ENCODE results near the gene TPK1.
"Not testable (repeated sequence)": the region's sequence is repeated elsewhere in the genome, so short reads cannot be mapped to it uniquely, and the experiment has no call there.

The TPK1 gene

GRCh38 chr7:144606261-144606660 lies 229.6 kb downstream of the TPK1 start:
- DNase-seq = no peak

- DNase-seq = no peak
These were observed 238.9 kb downstream of the TPK1 start for GRCh38 chr7:144596953-144597352.

GRCh38 chr7:144594580-144594979 lies 241.3 kb downstream of the TPK1 start:
- no peak for DNase-seq

GRCh38 chr7:144588559-144589051 lies 247.2 kb downstream of the TPK1 start:
- no peak for DNase-seq

GRCh38 chr7:144587701-144588100 lies 248.2 kb downstream of the TPK1 start:
- DNase-seq = no peak

GRCh38 chr7:144584726-144585125 lies 251.1 kb downstream of the TPK1 start:
- DNase-seq = no peak

GRCh38 chr7:144579687-144580086 lies 256.2 kb downstream of the TPK1 start:
- DNase-seq = no peak

- DNase-seq = no peak
These were observed 260.4 kb downstream of the TPK1 start for GRCh38 chr7:144575456-144575855.

GRCh38 chr7:144574753-144575152 lies 261.1 kb downstream of the TPK1 start:
- not testable (repeated sequence) for DNase-seq

GRCh38 chr7:144568233-144568632 lies 267.6 kb downstream of the TPK1 start:
- no peak for DNase-seq

- DNase-seq = no peak
These were observed 270.3 kb downstream of the TPK1 start for GRCh38 chr7:144565586-144565985.

- no peak for DNase-seq
These were observed 286.0 kb downstream of the TPK1 start for GRCh38 chr7:144549861-144550260.

GRCh38 chr7:144548556-144548955 lies 287.3 kb downstream of the TPK1 start:
- DNase-seq = no peak

- no peak for DNase-seq
These were observed 288.0 kb downstream of the TPK1 start for GRCh38 chr7:144547888-144548287.

- no peak for DNase-seq
These were observed 289.1 kb downstream of the TPK1 start for GRCh38 chr7:144546782-144547181.

- DNase-seq = no peak
These were observed 290.5 kb downstream of the TPK1 start for GRCh38 chr7:144545330-144545729.

- no peak for DNase-seq
These were observed 301.0 kb downstream of the TPK1 start for GRCh38 chr7:144534655-144535395.

GRCh38 chr7:144534196-144534595 lies 301.7 kb downstream of the TPK1 start:
- no peak for DNase-seq

GRCh38 chr7:144531181-144531580 lies 304.7 kb downstream of the TPK1 start:
- DNase-seq = no peak

GRCh38 chr7:144529269-144529926 lies 306.5 kb downstream of the TPK1 start:
- DNase-seq = no peak

- DNase-seq = no peak
These were observed 307.3 kb downstream of the TPK1 start for GRCh38 chr7:144528536-144529045.

GRCh38 chr7:144527051-144527471 lies 308.8 kb downstream of the TPK1 start:
- DNase-seq = no peak

- DNase-seq = no peak
These were observed 309.9 kb downstream of the TPK1 start for GRCh38 chr7:144525956-144526355.

GRCh38 chr7:144524271-144524670 lies 311.6 kb downstream of the TPK1 start:
- no peak for DNase-seq
